ENCODE measurements around the gene ROBO2.

- TF ChIP-seq CTCF (conservative IDR thresholded peaks at IDR 0.05) (no peak), ZFX (IDR thresholded peaks at IDR 0.05) (no peak)
Observed at GRCh38 chr3:77620009-77620408, 580.1 kb downstream of the ROBO2 start.
